WI38 (cell line): Measurements from ENCODE around the gene COL23A1.

Experiments used
- H3K4me3 ChIP-seq: 2 replicates; pipeline ENCODE4 v1.5.1; 2011; ENCODE audit warnings: low read depth, mild to moderate bottlenecking, control low read depth, low read length
- TF ChIP-seq, protein P1 (sequence below): IDR thresholded peaks from 2 replicates; pipeline ENCODE4 v1.5.1; 2012; ENCODE audit warnings: low read depth, mild to moderate bottlenecking, control low read depth, low read length

Gene COL23A1

DNA sequence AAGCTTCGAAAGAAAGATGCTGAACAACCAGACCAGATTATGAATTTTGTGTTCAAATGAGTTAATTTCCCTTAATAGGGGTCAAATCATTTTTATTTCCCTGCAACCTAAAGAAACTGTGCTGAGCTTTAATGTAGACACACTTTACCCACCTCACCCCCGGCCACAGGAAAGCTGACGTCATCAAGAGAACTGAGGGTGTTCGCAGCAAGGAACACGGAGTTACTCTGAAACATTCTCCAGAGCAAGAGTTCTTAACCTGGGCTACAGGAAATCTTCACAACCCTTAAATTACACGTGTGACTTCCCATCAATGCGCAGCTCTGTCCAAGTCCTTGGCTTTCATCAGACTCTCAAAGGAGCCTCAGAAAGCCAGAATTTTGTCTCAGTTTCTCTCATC is 116.3 kb downstream of the COL23A1 start:
- no peak overlapping the region for H3K4me3 ChIP-seq
- TF ChIP-seq, protein P1, sequence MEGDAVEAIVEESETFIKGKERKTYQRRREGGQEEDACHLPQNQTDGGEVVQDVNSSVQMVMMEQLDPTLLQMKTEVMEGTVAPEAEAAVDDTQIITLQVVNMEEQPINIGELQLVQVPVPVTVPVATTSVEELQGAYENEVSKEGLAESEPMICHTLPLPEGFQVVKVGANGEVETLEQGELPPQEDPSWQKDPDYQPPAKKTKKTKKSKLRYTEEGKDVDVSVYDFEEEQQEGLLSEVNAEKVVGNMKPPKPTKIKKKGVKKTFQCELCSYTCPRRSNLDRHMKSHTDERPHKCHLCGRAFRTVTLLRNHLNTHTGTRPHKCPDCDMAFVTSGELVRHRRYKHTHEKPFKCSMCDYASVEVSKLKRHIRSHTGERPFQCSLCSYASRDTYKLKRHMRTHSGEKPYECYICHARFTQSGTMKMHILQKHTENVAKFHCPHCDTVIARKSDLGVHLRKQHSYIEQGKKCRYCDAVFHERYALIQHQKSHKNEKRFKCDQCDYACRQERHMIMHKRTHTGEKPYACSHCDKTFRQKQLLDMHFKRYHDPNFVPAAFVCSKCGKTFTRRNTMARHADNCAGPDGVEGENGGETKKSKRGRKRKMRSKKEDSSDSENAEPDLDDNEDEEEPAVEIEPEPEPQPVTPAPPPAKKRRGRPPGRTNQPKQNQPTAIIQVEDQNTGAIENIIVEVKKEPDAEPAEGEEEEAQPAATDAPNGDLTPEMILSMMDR, result no peak

DNA sequence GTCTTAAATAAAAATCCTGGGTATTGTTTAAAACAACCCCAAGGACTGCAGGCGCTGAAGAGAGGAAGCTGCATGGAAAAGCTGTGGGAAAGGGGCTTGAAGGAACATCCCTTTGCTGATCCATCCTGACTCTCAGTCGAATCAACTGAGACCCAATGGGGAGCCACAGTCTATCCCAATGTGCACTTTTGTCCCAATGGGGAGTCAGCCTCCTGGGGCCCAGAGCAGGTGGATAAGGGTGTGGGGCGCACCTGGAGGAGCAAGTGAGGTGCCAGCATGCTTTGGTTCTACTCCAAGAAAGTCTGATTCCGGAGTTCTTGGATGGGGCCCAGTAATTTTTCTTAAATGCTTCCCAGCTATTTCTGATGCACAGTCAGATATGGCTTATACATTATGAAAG is 118.1 kb downstream of the COL23A1 start:
- TF ChIP-seq, protein P1, result no peak
- H3K4me3 ChIP-seq, result no peak overlapping the region

DNA sequence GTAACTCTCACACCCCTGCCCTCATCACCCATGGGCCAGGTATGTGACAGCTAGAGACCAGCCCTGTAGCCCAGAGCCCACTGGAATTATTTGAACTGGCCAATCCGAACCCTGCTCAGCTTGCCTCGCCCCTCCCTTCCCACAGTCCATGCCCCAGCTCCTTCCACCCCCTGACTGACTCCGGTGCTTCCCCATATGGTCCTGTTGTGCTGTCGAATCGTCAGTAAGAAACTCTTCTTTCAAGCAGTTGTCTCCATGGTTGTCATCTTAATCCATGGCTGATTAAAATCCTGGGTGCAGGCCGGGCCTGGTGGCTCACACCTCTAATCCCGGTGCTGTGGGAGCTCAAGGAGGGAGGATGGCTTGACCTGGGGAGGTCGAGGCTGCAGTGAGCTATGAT is 118.5 kb downstream of the COL23A1 start:
- TF ChIP-seq, protein P1, result no peak
- no peak overlapping the region for H3K4me3 ChIP-seq

DNA sequence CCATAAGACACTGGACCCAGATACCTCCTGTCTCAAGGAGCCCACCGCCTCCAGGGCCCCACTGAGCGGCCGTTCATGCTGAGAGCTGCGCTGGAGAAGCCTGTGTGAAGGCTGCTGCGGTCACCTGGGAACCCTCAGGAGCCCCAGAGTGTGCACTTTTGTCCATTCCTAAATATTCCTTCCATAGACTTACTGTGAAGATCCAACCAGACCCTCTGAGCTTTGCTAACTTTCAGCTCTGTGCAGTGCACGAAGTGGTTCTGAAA is 119.5 kb downstream of the COL23A1 start:
- TF ChIP-seq, protein P1, result no peak
- H3K4me3 ChIP-seq, result no peak overlapping the region

DNA sequence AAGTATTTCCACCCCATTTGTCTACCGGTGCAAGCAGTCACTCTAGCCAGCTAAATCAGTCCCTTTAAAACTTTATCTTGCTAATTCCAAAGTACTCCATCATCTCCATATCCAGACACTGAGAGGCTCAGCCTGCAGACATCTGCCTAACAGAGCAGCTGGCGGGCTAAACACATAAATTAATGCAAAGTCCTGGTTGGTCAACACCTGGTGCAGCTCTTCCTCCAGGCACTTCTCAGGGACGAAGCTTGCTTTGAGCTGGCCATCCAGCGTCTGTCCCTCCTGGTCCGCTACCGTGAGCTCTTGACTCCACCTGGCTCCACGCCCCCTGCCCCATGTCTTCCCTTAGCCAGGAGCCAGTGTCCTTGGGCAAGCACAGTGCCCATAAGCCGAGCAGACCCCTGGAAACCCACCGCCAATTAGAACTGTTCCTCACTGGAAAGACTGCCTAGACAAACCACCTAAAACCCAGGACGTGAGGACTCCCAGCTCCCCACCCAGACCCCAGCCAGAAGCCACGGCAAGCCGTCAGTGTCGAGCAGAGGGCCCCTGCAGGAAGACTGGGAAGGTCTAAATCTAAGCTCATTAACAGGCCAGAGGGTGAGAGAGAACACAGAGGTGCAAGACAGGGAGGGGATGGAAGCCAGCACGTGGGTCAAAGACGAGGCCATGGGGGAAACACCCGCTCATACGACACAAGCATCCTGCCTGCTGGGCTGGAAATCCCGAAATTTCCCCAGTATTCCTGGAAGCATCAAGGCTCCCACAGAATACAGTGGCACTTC is 120.0 kb downstream of the COL23A1 start:
- no peak overlapping the region for H3K4me3 ChIP-seq
- TF ChIP-seq, protein P1, result no peak

DNA sequence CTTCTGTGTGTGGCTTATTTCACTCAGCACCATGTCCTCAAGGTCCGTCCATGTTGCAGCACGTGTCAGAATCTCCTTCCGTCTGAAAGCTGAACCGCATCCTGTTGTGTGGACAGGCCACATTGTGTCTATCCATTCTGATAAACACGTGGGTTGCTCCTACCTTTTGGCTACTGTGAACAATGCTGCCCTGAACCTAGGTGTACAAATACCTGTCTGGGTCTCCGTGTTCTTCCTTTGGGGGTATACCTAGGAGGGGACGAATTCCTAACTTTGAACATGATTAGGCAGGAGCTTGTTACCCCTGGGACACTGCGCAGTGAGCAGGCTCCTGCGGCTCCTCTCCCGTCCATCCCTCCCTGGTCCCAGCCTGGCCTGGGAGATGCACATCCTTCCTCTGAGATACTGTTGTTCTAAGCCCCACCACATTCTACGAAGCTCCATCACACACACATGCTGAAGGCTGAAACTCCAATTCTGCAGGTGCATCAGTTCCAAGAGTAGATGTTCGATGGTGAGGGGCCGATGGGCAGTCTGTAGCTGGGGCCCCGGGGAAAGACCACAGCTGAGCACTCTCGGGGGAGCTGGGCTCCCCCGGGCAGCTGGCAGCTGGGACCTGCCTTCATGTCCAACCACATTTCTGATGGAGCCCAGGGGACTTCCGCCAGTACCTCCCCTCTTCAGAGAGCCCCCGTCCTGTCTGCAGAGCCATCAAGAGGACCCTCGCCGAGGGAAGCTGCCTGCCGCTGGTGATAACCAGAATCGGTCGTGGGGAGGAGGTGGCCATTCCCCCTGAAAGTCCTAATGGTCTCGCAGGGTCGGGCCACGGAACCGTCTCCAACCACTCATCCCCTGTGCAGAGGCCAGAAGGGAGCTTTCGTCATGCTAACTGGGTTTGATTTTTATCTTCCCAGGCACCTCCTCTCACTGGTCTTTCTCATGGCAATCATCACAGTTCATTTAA is 120.9 kb downstream of the COL23A1 start:
- TF ChIP-seq, protein P1, result no peak
- no peak overlapping the region for H3K4me3 ChIP-seq

DNA sequence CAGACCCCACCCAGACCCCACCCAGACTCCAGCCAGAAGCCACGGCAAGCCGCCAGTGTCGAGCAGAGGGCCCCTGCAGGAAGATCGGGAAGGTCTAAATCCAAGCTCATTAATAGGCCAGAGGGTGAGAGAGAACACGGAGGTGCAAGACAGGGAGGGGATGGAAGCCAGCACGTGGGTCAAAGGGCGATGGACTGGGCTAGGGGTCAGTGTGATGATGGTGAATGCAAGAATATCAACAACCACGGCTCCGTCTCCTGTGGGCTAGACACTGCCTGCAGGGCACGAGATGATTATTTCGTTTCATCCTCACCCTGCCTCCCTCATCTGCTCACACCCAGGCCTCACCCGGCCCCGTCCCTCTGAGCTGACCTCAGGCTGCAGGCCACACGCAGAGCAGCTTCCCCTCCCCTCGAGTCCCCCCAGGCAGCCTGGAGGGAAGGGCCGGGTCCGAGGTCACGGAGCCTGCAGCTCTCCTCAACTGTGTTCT is 122.0 kb downstream of the COL23A1 start:
- H3K4me3 ChIP-seq, result no peak overlapping the region
- TF ChIP-seq, protein P1, result no peak
